Nephron progenitor cell (in vitro differentiated cells): ENCODE results near the gene LDLRAD4.
A peak's percentile ranks its signal among the peaks of the same experiment; 100 is the strongest.

ENCODE experiments used
- DNase-seq: peaks from one replicate; pipeline ENCODE4 v3.0.0; 2021
- H3K27ac Mint-ChIP-seq: 2 replicates; pipeline ENCODE4 v1.8.0; 2021; ENCODE audit warnings: mild to moderate bottlenecking, moderate library complexity, mixed read lengths
- H3K27me3 Mint-ChIP-seq: 2 replicates; pipeline ENCODE4 v1.8.0; 2021; ENCODE audit warnings: mild to moderate bottlenecking, low read depth, mixed read lengths; ENCODE audit not compliant: poor library complexity
- H3K36me3 Mint-ChIP-seq: 2 replicates; pipeline ENCODE4 v1.8.0; 2021; ENCODE audit warnings: low read depth, mixed read lengths
- H3K4me1 Mint-ChIP-seq: 2 replicates; pipeline ENCODE4 v1.8.0; 2021; ENCODE audit warnings: mixed read lengths
- H3K4me3 Mint-ChIP-seq: 2 replicates; pipeline ENCODE4 v1.8.0; 2021; ENCODE audit warnings: mild to moderate bottlenecking, moderate library complexity, mixed read lengths
- H3K9me3 Mint-ChIP-seq: 2 replicates; pipeline ENCODE4 v1.8.0; 2021; ENCODE audit warnings: mild to moderate bottlenecking, moderate library complexity, mixed read lengths
- CTCF ChIP-seq: fragments of 200-600 bp; sonication (generic); IDR thresholded peaks from 2 replicates; pipeline ENCODE4 v1.5.0; 2021; ENCODE audit warnings: antibody characterized with exemption

The LDLRAD4 gene

GRCh38 chr18:13446610-13447461 lies 228.3 kb downstream of the LDLRAD4 start:
- H3K36me3 Mint-ChIP-seq, result no peaks in the 10 kb centered on the region
- no peak for TF ChIP-seq CTCF
- DNase-seq, result peak; percentile 45
- peak overlapping the region; percentile 64 for H3K4me3 Mint-ChIP-seq
- peaks cover 15% of the 10 kb centered on the region for H3K4me1 Mint-ChIP-seq
- peaks cover 50% of the 10 kb centered on the region for H3K27me3 Mint-ChIP-seq
- H3K9me3 Mint-ChIP-seq, result no peaks in the 10 kb centered on the region
- no peak overlapping the region for H3K27ac Mint-ChIP-seq

GRCh38 chr18:13447621-13448334 lies 229.2 kb downstream of the LDLRAD4 start:
- peaks cover 19% of the 10 kb centered on the region for H3K4me1 Mint-ChIP-seq
- TF ChIP-seq CTCF, result no peak
- peaks cover 51% of the 10 kb centered on the region for H3K27me3 Mint-ChIP-seq
- peak overlapping the region; percentile 84 for H3K27ac Mint-ChIP-seq
- peak; percentile 48 for DNase-seq
- peak overlapping the region; percentile 51 for H3K4me3 Mint-ChIP-seq
- no peaks in the 10 kb centered on the region for H3K9me3 Mint-ChIP-seq
- H3K36me3 Mint-ChIP-seq, result no peaks in the 10 kb centered on the region

- Mint-ChIP-seq H3K27ac (no peak overlapping the region), H3K4me1 (peaks cover 19% of the 10 kb centered on the region), H3K36me3 (no peaks in the 10 kb centered on the region), H3K4me3 (peak overlapping the region; percentile 50), H3K9me3 (no peaks in the 10 kb centered on the region), H3K27me3 (peaks cover 53% of the 10 kb centered on the region)
- DNase-seq, result no peak
- no peak for TF ChIP-seq CTCF
Observed at GRCh38 chr18:13448335-13448795, 229.8 kb downstream of the LDLRAD4 start.

GRCh38 chr18:13449651-13450050 lies 231.1 kb downstream of the LDLRAD4 start:
- Mint-ChIP-seq H3K36me3 (no peaks in the 10 kb centered on the region), H3K9me3 (no peaks in the 10 kb centered on the region), H3K27ac (no peak overlapping the region), H3K4me1 (peaks cover 14% of the 10 kb centered on the region), H3K27me3 (peaks cover 57% of the 10 kb centered on the region), H3K4me3 (no peak overlapping the region)
- DNase-seq, result no peak
- TF ChIP-seq CTCF, result no peak

- peaks cover 14% of the 10 kb centered on the region for H3K4me1 Mint-ChIP-seq
- no peak overlapping the region for H3K27ac Mint-ChIP-seq
- H3K27me3 Mint-ChIP-seq, result peaks cover 64% of the 10 kb centered on the region
- DNase-seq, result no peak
- no peak for TF ChIP-seq CTCF
- no peaks in the 10 kb centered on the region for H3K9me3 Mint-ChIP-seq
- H3K36me3 Mint-ChIP-seq, result no peaks in the 10 kb centered on the region
- no peak overlapping the region for H3K4me3 Mint-ChIP-seq
Observed at GRCh38 chr18:13450289-13451212, 232.0 kb downstream of the LDLRAD4 start.
